ENCODE data around the gene UNC5A. TPM values are rescaled to one million over a fixed set of nuclear protein-coding genes. Genes with fewer than 3 reads are reported as not detected.

Gene UNC5A
- total RNA-seq, 4 donors from 2014 or later, result 0.19 TPM; not detected in 3

GRCh38 chr5:176809544-176810080 lies 747 bp upstream of the UNC5A start:
- intact Hi-C loops (cut with DNase I), result no loop called here
- Histone ChIP-seq H3K9me3 (no peaks in the 10 kb centered on the region), H3K36me3 (no peaks in the 10 kb centered on the region), H3K27ac (no peak overlapping the region), H3K4me1 (peaks cover 4 to 23% (median 14%) of the 10 kb centered on the region in 3 donors), H3K27me3 (peaks cover 7 to 97% (median 18%) of the 10 kb centered on the region in 4 donors), H3K4me3 (peak overlapping the region in 3 of 4 donors; percentile 4 to 59 (median 37))
- WGBS, 2 donors, result no CpG with 5 or more reads among the region's 48 CpGs
- DNase-seq, result no peak
- TF ChIP-seq POLR2A (IDR thresholded peaks at IDR 0.05), result no peak
- TF ChIP-seq CTCF (IDR thresholded peaks at IDR 0.05), result no peak

GRCh38 chr5:176810687-176811501 lies 535 bp downstream of the UNC5A start:
- Histone ChIP-seq H3K9me3 (no peaks in the 10 kb centered on the region), H3K4me1 (peaks cover 4 to 23% (median 14%) of the 10 kb centered on the region in 3 donors), H3K27me3 (peaks cover 7 to 100% (median 18%) of the 10 kb centered on the region in 4 donors), H3K4me3 (peak overlapping the region in 2 of 4 donors; percentile 37 to 59), H3K36me3 (no peaks in the 10 kb centered on the region), H3K27ac (no peak overlapping the region)
- 9 to 17% methylated on average over 13 to 14 of the region's 68 CpGs for WGBS, 2 donors
- intact Hi-C loops (cut with DNase I), result no loop called here
- TF ChIP-seq POLR2A (IDR thresholded peaks at IDR 0.05) (no peak), CTCF (IDR thresholded peaks at IDR 0.05) (no peak)
- DNase-seq, result no peak

GRCh38 chr5:176812269-176813259 lies 2.2 kb downstream of the UNC5A start:
- WGBS, 2 donors, result 39 to 61% methylated on average over 12 to 17 of the region's 37 CpGs
- H3K36me3 ChIP-seq, result no peaks in the 10 kb centered on the region

GRCh38 chr5:176813587-176814312 lies 3.4 kb downstream of the UNC5A start:
- TF ChIP-seq POLR2A (IDR thresholded peaks at IDR 0.05), result no peak
- Histone ChIP-seq H3K27ac (no peak overlapping the region), H3K4me1 (peaks cover 4 to 41% (median 27%) of the 10 kb centered on the region in 3 donors), H3K9me3 (no peaks in the 10 kb centered on the region), H3K27me3 (peaks cover 7 to 100% (median 28%) of the 10 kb centered on the region in 4 donors), H3K4me3 (no peak overlapping the region), H3K36me3 (no peaks in the 10 kb centered on the region)
- DNase-seq, result no peak
- 78 to 84% methylated on average over 9 to 11 of the region's 16 CpGs for WGBS, 2 donors
- intact Hi-C loops (cut with DNase I), result no loop called here

More at GRCh38 chr5:176812269-176813259, 2.2 kb downstream of the UNC5A start:
- Histone ChIP-seq H3K9me3 (no peaks in the 10 kb centered on the region), H3K27ac (no peak overlapping the region), H3K4me1 (peaks cover 4 to 32% (median 16%) of the 10 kb centered on the region in 3 donors), H3K27me3 (peaks cover 7 to 100% (median 22%) of the 10 kb centered on the region in 4 donors), H3K4me3 (no peak overlapping the region)
- no peak for TF ChIP-seq POLR2A (IDR thresholded peaks at IDR 0.05)
- no peak for TF ChIP-seq CTCF (IDR thresholded peaks at IDR 0.05)
- DNase-seq, result no peak
- intact Hi-C loops (cut with DNase I), result no loop called here

GRCh38 chr5:176814313-176814685 lies 3.9 kb downstream of the UNC5A start:
- no peak for TF ChIP-seq POLR2A (IDR thresholded peaks at IDR 0.05)
- no peak for TF ChIP-seq CTCF (IDR thresholded peaks at IDR 0.05)
- H3K4me3 ChIP-seq, result no peak overlapping the region
- H3K4me1 ChIP-seq, result peaks cover 4 to 39% (median 27%) of the 10 kb centered on the region in 3 donors
- H3K9me3 ChIP-seq, result no peaks in the 10 kb centered on the region
- 64 to 71% methylated on average over 3 to 4 of the region's 6 CpGs for WGBS, 2 donors
- intact Hi-C loops (cut with DNase I), result no loop called here
- H3K36me3 ChIP-seq, result no peaks in the 10 kb centered on the region
- no peak for DNase-seq
- no peak overlapping the region for H3K27ac ChIP-seq
- H3K27me3 ChIP-seq, result peaks cover 7 to 100% (median 28%) of the 10 kb centered on the region in 4 donors
